GM21619 (cell line): ENCODE measurements around the gene KRT36.

Experiments
- ATAC-seq: cut with Tn5 transposase; IDR thresholded peaks from one replicate; pipeline ENCODE4 v1.9.1; 2021; ENCODE audit not compliant: unreplicated experiment

KRT36 gene

GRCh38 chr17:41489531-41489930 lies at the start of gene KRT36:
TSS of gene KRT36 (minus strand) at chr17:41489910. CDS start at chr17:41489864, 46 bp downstream.
- no peak for ATAC-seq

- ATAC-seq = no peak
These were observed 49.4 kb upstream of the KRT36 start for GRCh38 chr17:41539071-41539492.

- ATAC-seq = no peak
These were observed 48.9 kb upstream of the KRT36 start for GRCh38 chr17:41538565-41538991.

GRCh38 chr17:41537990-41538389 lies 48.3 kb upstream of the KRT36 start:
- no peak for ATAC-seq

- no peak for ATAC-seq
These were observed 47.9 kb upstream of the KRT36 start for GRCh38 chr17:41537614-41537954.

GRCh38 chr17:41536741-41537613 lies 47.3 kb upstream of the KRT36 start:
- no peak for ATAC-seq

- no peak for ATAC-seq
These were observed 46.2 kb upstream of the KRT36 start for GRCh38 chr17:41535764-41536481.

GRCh38 chr17:41534899-41535546 lies 45.3 kb upstream of the KRT36 start:
- no peak for ATAC-seq

- ATAC-seq = no peak
These were observed 43.9 kb upstream of the KRT36 start for GRCh38 chr17:41533613-41534012.

GRCh38 chr17:41532947-41533570 lies 43.3 kb upstream of the KRT36 start:
- no peak for ATAC-seq

- ATAC-seq = no peak
These were observed 42.3 kb upstream of the KRT36 start for GRCh38 chr17:41531993-41532392.

- ATAC-seq = no peak
These were observed 40.6 kb upstream of the KRT36 start for GRCh38 chr17:41530062-41531048.

- no peak for ATAC-seq
These were observed 39.8 kb upstream of the KRT36 start for GRCh38 chr17:41529491-41529915.

- no peak for ATAC-seq
These were observed 39.2 kb upstream of the KRT36 start for GRCh38 chr17:41528959-41529353.

- no peak for ATAC-seq
These were observed 37.6 kb upstream of the KRT36 start for GRCh38 chr17:41527063-41528023.

- ATAC-seq = no peak
These were observed 34.6 kb upstream of the KRT36 start for GRCh38 chr17:41524261-41524660.

GRCh38 chr17:41523787-41524186 lies 34.1 kb upstream of the KRT36 start:
- ATAC-seq = no peak

GRCh38 chr17:41523225-41523593 lies 33.5 kb upstream of the KRT36 start:
- ATAC-seq = no peak
